ENCODE measurements around the gene CASP8. TPM values are rescaled to one million over a fixed set of nuclear protein-coding genes. Genes with fewer than 3 reads are reported as not detected.
"Not testable (repeated sequence)": the region's sequence is repeated elsewhere in the genome, so short reads cannot be mapped to it uniquely, and the experiment has no call there.

The CASP8 gene
- total and polyA plus RNA-seq, 9 donors: 6.7 to 20.2 (median 12.6) TPM

GRCh38 chr2:201298462-201299052 lies 38.2 kb downstream of the CASP8 start:
- no peaks in the 10 kb centered on the region for H3K9me3 ChIP-seq
- no peak overlapping the region for H3K27ac ChIP-seq
- no peaks in the 10 kb centered on the region for H3K4me1 ChIP-seq (ENCODE audit: insufficient read depth)
- TF ChIP-seq, protein P1, sequence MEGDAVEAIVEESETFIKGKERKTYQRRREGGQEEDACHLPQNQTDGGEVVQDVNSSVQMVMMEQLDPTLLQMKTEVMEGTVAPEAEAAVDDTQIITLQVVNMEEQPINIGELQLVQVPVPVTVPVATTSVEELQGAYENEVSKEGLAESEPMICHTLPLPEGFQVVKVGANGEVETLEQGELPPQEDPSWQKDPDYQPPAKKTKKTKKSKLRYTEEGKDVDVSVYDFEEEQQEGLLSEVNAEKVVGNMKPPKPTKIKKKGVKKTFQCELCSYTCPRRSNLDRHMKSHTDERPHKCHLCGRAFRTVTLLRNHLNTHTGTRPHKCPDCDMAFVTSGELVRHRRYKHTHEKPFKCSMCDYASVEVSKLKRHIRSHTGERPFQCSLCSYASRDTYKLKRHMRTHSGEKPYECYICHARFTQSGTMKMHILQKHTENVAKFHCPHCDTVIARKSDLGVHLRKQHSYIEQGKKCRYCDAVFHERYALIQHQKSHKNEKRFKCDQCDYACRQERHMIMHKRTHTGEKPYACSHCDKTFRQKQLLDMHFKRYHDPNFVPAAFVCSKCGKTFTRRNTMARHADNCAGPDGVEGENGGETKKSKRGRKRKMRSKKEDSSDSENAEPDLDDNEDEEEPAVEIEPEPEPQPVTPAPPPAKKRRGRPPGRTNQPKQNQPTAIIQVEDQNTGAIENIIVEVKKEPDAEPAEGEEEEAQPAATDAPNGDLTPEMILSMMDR (IDR thresholded peaks at IDR 0.05): no peak
- TF ChIP-seq POLR2A (IDR thresholded peaks at IDR 0.05): no peak
- no peak for TF ChIP-seq EP300 (IDR thresholded peaks at IDR 0.05)
- no peak overlapping the region for H3K4me3 ChIP-seq
- no peak for DNase-seq
- H3K36me3 ChIP-seq: no peaks in the 10 kb centered on the region
- no peaks in the 10 kb centered on the region for H3K27me3 ChIP-seq
- 49 to 73% (median 59%) methylated on average over 3 of the region's 3 CpGs for WGBS, 3 donors
- intact Hi-C loops (cut with DNase I): no loop called here

- intact Hi-C loops (cut with DNase I); H3K4me3 ChIP-seq; DNase-seq; H3K27ac ChIP-seq; H3K4me1 ChIP-seq (ENCODE audit: insufficient read depth); H3K9me3 ChIP-seq; H3K27me3 ChIP-seq; H3K36me3 ChIP-seq: not testable (repeated sequence)
- WGBS, 3 donors: 90 to 97% (median 94%) methylated on average over 11 of the region's 11 CpGs
These were observed 39.6 kb downstream of the CASP8 start for GRCh38 chr2:201299929-201300328.

DNA sequence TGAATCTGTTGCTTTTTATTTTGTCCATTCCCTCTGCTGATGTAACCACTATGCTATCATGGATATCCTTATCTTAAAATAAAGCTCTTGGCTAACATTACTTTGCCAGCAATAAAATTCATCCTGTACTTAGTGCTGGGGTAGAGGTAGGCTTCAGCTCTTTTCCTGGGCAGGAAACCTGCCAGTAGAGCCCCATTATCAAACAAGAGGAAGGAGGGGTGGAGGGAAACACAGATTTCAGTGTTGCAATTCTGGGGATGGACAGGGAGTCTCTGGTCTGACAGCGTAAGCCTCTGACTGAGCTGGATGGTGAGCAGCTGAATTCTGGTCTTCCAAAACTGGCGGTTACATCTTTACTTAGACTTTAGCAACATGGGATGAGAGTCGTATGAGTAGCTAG lies 47.5 kb downstream of the CASP8 start:
- no peak for DNase-seq
- Histone ChIP-seq H3K4me1 (ENCODE audit: insufficient read depth) (no peaks in the 10 kb centered on the region), H3K9me3 (no peaks in the 10 kb centered on the region), H3K27me3 (no peaks in the 10 kb centered on the region), H3K36me3 (no peaks in the 10 kb centered on the region), H3K27ac (no peak overlapping the region), H3K4me3 (no peak overlapping the region)
- 90 to 99% (median 96%) methylated on average over 3 of the region's 3 CpGs for WGBS, 3 donors
- TF ChIP-seq, protein P1 (IDR thresholded peaks at IDR 0.05): no peak
- no peak for TF ChIP-seq EP300 (IDR thresholded peaks at IDR 0.05)
- TF ChIP-seq POLR2A (IDR thresholded peaks at IDR 0.05): no peak
- intact Hi-C loops (cut with DNase I): no loop called here

DNA sequence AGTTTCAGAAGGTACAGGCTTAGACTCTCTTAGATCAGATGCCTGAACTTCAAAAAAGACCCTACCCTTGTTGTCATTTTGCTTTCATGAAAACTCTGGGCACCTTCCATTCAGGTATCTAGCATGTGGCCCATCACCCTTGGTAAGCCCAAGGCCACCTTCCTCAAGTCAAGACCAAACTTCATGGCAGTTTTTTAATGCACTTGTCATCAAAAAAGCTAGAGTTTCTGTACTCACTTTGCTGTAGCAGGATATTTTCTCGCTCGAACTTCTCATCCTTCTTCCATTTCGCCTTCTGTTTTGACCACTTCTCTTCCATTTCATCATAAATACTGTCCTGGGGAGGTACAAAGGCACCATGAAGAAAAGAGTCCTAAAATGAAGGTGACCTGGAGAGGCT lies 48.6 kb downstream of the CASP8 start:
- whole genome bisulfite sequencing, 3 donors: 98 to 100% (median 99%) methylated on average over 3 of the region's 3 CpGs
- no peaks in the 10 kb centered on the region for H3K9me3 ChIP-seq
- H3K27ac ChIP-seq: no peak overlapping the region
- TF ChIP-seq, protein P1 (IDR thresholded peaks at IDR 0.05): no peak
- no peak for TF ChIP-seq POLR2A (IDR thresholded peaks at IDR 0.05)
- no peak for TF ChIP-seq EP300 (IDR thresholded peaks at IDR 0.05)
- H3K4me1 ChIP-seq (ENCODE audit: insufficient read depth): no peaks in the 10 kb centered on the region
- no peaks in the 10 kb centered on the region for H3K36me3 ChIP-seq
- no peak for DNase-seq
- no peaks in the 10 kb centered on the region for H3K27me3 ChIP-seq
- H3K4me3 ChIP-seq: no peak overlapping the region
- intact Hi-C loops (cut with DNase I): no loop called here

GRCh38 chr2:201313362-201313761 lies 53.0 kb downstream of the CASP8 start:
- 74 to 90% (median 89%) methylated on average over 5 of the region's 5 CpGs for WGBS, 3 donors
- intact Hi-C loops (cut with DNase I): no loop called here
- Histone ChIP-seq H3K36me3 (no peaks in the 10 kb centered on the region), H3K9me3 (no peaks in the 10 kb centered on the region), H3K27ac (no peak overlapping the region), H3K4me1 (ENCODE audit: insufficient read depth) (no peaks in the 10 kb centered on the region), H3K4me3 (no peak overlapping the region), H3K27me3 (no peaks in the 10 kb centered on the region)
- TF ChIP-seq POLR2A (IDR thresholded peaks at IDR 0.05) (no peak), EP300 (IDR thresholded peaks at IDR 0.05) (no peak)
- TF ChIP-seq, protein P1 (IDR thresholded peaks at IDR 0.05): no peak
- DNase-seq: no peak
